HCT116 (cell line): Measurements from ENCODE around the gene ALB. TPM values are rescaled to one million over a fixed set of nuclear protein-coding genes. Genes with fewer than 3 reads are reported as not detected.

ENCODE experiments used
- ATAC-seq: fragments of 200-7000 bp; cut with Tn5 transposase; 2 replicates; pipeline ENCODE4 v1.9.1; 2020; ENCODE audit warnings: mild to moderate bottlenecking, moderate library complexity
- BruUV-seq: library from RNA; stranded (reverse); fragments of 400-500 nt; replicated peaks from 2 replicates; lab custom pipeline; 2021; lab: Mats Ljungman, UMichigan
- CTCF ChIA-PET: fragments of 300-600 bp; sonication (Branson Sonifier 250); formaldehyde crosslinking; loops from one replicate; lab custom pipeline; 2021; ENCODE audit warnings: antibody characterized with exemption; lab: Charles Lee
- POLR2A ChIA-PET: fragments of 300-600, 350-600 bp; sonication (Branson Sonifier 250); formaldehyde crosslinking; loops from one replicate; lab custom pipeline; 2021; ENCODE audit warnings: antibody characterized with exemption; lab: Charles Lee
- RAD21 ChIA-PET, 2 experiments: fragments of 300-600 bp; sonication (Branson Sonifier 250); formaldehyde crosslinking; loops; one replicate each; lab custom pipeline; 2023; ENCODE audit warnings: low total read pairs in 2 of 2; ENCODE audit not compliant: uncharacterized antibody in 2 of 2, unreplicated experiment in 2 of 2, low non-redundant PET in 1 of 2; lab: Charles Lee
- DNase-seq: peaks from one replicate; pipeline ENCODE4 v3.0.0-alpha.2; 2010; ENCODE audit warnings: low read depth, low spot score
- H2AFZ ChIP-seq: fragments of 200-600 bp; shearing (Covaris generic), sonication (generic); 2 replicates; pipeline ENCODE4 v1.6.1; 2017; ENCODE audit warnings: low read depth, mixed run types, mixed read lengths, antibody characterized with exemption, low read length; ENCODE audit not compliant: poor library complexity, severe bottlenecking
- H3K27ac ChIP-seq: 2 replicates; pipeline ENCODE4 v1.5.1; 2012; ENCODE audit warnings: low read depth, low read length
- H3K27me3 ChIP-seq: fragments of 200-600 bp; sonication (generic); 2 replicates; pipeline ENCODE4 v1.6.1; 2016; ENCODE audit warnings: mixed run types, low read length, mixed read lengths; ENCODE audit not compliant: insufficient read depth
- H3K36me3 ChIP-seq, 2 experiments: fragments of 200-500 bp in 1 of 2; fragments of 200-600 bp in 1 of 2; sonication (Bioruptor generic) in 1 of 2; sonication (generic) in 1 of 2; 2 replicates each; pipeline versions ENCODE4 v1.5.1 to v1.6.1; 2014 to 2016; ENCODE audit warnings: low read length in 2 of 2, inconsistent platforms in 1 of 2, mixed read lengths in 1 of 2, mixed run types in 1 of 2; ENCODE audit not compliant: insufficient read depth in 2 of 2, control insufficient read depth in 1 of 2
- H3K4me1 ChIP-seq, 2 experiments: fragments of 200-600 bp in 1 of 2; sonication (generic) in 1 of 2; 2 replicates each; pipeline versions ENCODE4 v1.5.1 to v1.6.1; 2012 to 2017; ENCODE audit warnings: low read length in 2 of 2, inconsistent platforms in 1 of 2, mild to moderate bottlenecking in 1 of 2, mixed read lengths in 1 of 2, mixed run types in 1 of 2, moderate library complexity in 1 of 2; ENCODE audit not compliant: insufficient read depth in 2 of 2, control insufficient read depth in 1 of 2
- H3K4me2 ChIP-seq: fragments of 200-600 bp; sonication (generic); 2 replicates; pipeline ENCODE4 v1.6.1; 2017; ENCODE audit warnings: mixed run types, low read length, mixed read lengths
- H3K4me3 ChIP-seq, 2 experiments: fragments of 200-600 bp in 1 of 2; sonication (generic) in 1 of 2; replicated peaks in 1 of 2; 2 replicates each; pipeline ENCODE4 v1.5.1; 2011 to 2016; ENCODE audit warnings: low read length in 2 of 2, control low read depth in 1 of 2, low read depth in 1 of 2, mild to moderate bottlenecking in 1 of 2, mixed read lengths in 1 of 2, mixed run types in 1 of 2
- H3K79me2 ChIP-seq: fragments of 200-600 bp; sonication (generic); 2 replicates; pipeline ENCODE4 v1.6.1; 2017; ENCODE audit warnings: mild to moderate bottlenecking, mixed run types, low read length, moderate library complexity, mixed read lengths; ENCODE audit not compliant: insufficient read depth
- H3K9ac ChIP-seq: fragments of 200-600 bp; sonication (generic); 2 replicates; pipeline ENCODE4 v1.6.1; 2016; ENCODE audit warnings: low read length, mixed read lengths
- H3K9me2 ChIP-seq: fragments of 200-600 bp; sonication (generic), shearing (Covaris generic); 2 replicates; pipeline ENCODE4 v1.6.1; 2017; ENCODE audit warnings: mixed run types, mild to moderate bottlenecking, moderate library complexity; ENCODE audit not compliant: insufficient read depth
- H3K9me3 ChIP-seq, 2 experiments: fragments of 200-500 bp in 1 of 2; fragments of 200-600 bp in 1 of 2; sonication (Bioruptor generic) in 1 of 2; sonication (generic) in 1 of 2; 2 replicates each; pipeline ENCODE4 v1.6.1; 2014 to 2017; ENCODE audit warnings: low read length in 2 of 2, mixed read lengths in 2 of 2, inconsistent platforms in 1 of 2, low read depth in 1 of 2, mild to moderate bottlenecking in 1 of 2, mixed run types in 1 of 2, moderate library complexity in 1 of 2; ENCODE audit not compliant: control insufficient read depth in 1 of 2, insufficient read depth in 1 of 2
- H4K20me1 ChIP-seq: fragments of 200-600 bp; sonication (generic), shearing (Covaris generic); 2 replicates; pipeline ENCODE4 v1.6.1; 2017; ENCODE audit warnings: mixed run types, mild to moderate bottlenecking, moderate library complexity; ENCODE audit not compliant: insufficient read depth
- CBX3 ChIP-seq: IDR thresholded peaks from 2 replicates; pipeline ENCODE4 v1.6.1; 2012; ENCODE audit warnings: low read depth
- EGR1 ChIP-seq: IDR thresholded peaks from 2 replicates; pipeline ENCODE4 v1.6.1; 2012; ENCODE audit warnings: low read depth
- JUND ChIP-seq: IDR thresholded peaks from 2 replicates; pipeline ENCODE4 v1.6.1; 2012
- POLR2A ChIP-seq: IDR thresholded peaks from 2 replicates; pipeline ENCODE4 v1.7.0; 2011; ENCODE audit warnings: borderline replicate concordance; ENCODE audit not compliant: insufficient read depth, insufficient read length; ENCODE audit errors: extremely low read depth
- SP1 ChIP-seq: IDR thresholded peaks from 2 replicates; pipeline ENCODE4 v1.6.1; 2012; ENCODE audit warnings: low read depth
- ZFX ChIP-seq: fragments of 450-650 bp; IDR thresholded peaks from 2 replicates; pipeline ENCODE4 v1.6.1; 2017
- intact Hi-C: fragments of 100-400 bp; cut with micrococcal nuclease; formaldehyde crosslinking; loops from 2 replicates; pipeline ENCODE4 v1.10.0; 2022
- total RNA-seq: library from RNA; stranded (reverse); gene quantifications from one replicate; pipeline ENCODE4 v1.2.1, GENCODE V29; 2021; ENCODE audit not compliant: unreplicated experiment
- TF ChIP-seq, protein P1 (sequence below): IDR thresholded peaks from 2 replicates; pipeline ENCODE4 v1.6.1; 2011; ENCODE audit warnings: mild to moderate bottlenecking, low read length, moderate library complexity; ENCODE audit not compliant: insufficient replicate concordance; ENCODE audit errors: extremely low read depth
- TF ChIP-seq, protein P2 (sequence below): IDR thresholded peaks from 2 replicates; pipeline ENCODE4 v1.6.1; 2012
- TF ChIP-seq, protein P3 (sequence below): IDR thresholded peaks from 2 replicates; pipeline ENCODE4 v1.6.1; 2012; ENCODE audit warnings: low read depth

Gene ALB
- total RNA-seq, 1 experiment from 2014 or later = 26.7 TPM

GRCh38 chr4:73451404-73451803 lies 47.3 kb downstream of the ALB start:
- Histone ChIP-seq H3K27me3 (no peaks in the 10 kb centered on the region), H3K9ac (no peak overlapping the region), H3K9me3 (no peaks in the 10 kb centered on the region), H3K36me3 (no peaks in the 10 kb centered on the region), H3K9me2 (no peaks in the 10 kb centered on the region), H2AFZ (no peak overlapping the region), H3K4me3 (no peak overlapping the region), H4K20me1 (no peaks in the 10 kb centered on the region), H3K4me1 (no peaks in the 10 kb centered on the region)
- CTCF ChIA-PET = no interaction called here
- no TSS peak for BruUV-seq
- RAD21 ChIA-PET = no interaction called here
- POLR2A ChIA-PET = no interaction called here
- no peak for TF ChIP-seq CBX3
- no peak for TF ChIP-seq JUND
- no peak for TF ChIP-seq EGR1
- TF ChIP-seq, protein P1, sequence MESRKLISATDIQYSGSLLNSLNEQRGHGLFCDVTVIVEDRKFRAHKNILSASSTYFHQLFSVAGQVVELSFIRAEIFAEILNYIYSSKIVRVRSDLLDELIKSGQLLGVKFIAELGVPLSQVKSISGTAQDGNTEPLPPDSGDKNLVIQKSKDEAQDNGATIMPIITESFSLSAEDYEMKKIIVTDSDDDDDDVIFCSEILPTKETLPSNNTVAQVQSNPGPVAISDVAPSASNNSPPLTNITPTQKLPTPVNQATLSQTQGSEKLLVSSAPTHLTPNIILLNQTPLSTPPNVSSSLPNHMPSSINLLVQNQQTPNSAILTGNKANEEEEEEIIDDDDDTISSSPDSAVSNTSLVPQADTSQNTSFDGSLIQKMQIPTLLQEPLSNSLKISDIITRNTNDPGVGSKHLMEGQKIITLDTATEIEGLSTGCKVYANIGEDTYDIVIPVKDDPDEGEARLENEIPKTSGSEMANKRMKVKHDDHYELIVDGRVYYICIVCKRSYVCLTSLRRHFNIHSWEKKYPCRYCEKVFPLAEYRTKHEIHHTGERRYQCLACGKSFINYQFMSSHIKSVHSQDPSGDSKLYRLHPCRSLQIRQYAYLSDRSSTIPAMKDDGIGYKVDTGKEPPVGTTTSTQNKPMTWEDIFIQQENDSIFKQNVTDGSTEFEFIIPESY = no peak
- TF ChIP-seq, all 23 proteins: peak for 0
- H3K4me2 ChIP-seq = no peak overlapping the region
- ATAC-seq (no peak), DNase-seq (no peak)
- intact Hi-C loops = no loop called here
- no peaks in the 10 kb centered on the region for H3K79me2 ChIP-seq
- H3K27ac ChIP-seq = no peak overlapping the region

- H4K20me1 ChIP-seq = no peaks in the 10 kb centered on the region
- no peaks in the 10 kb centered on the region for H3K4me1 ChIP-seq
- no peak for DNase-seq
- no peak overlapping the region for H3K4me3 ChIP-seq
- H3K9me3 ChIP-seq = no peaks in the 10 kb centered on the region
- ChIA-PET CTCF (no interaction called here), POLR2A (no interaction called here), RAD21 (no interaction called here)
- no peaks in the 10 kb centered on the region for H3K27me3 ChIP-seq
- intact Hi-C loops = no loop called here
- no peak for ATAC-seq
- H3K4me2 ChIP-seq = no peak overlapping the region
- H2AFZ ChIP-seq = no peak overlapping the region
- no peaks in the 10 kb centered on the region for H3K9me2 ChIP-seq
- H3K9ac ChIP-seq = no peak overlapping the region
- H3K36me3 ChIP-seq = no peaks in the 10 kb centered on the region
- no peak overlapping the region for H3K27ac ChIP-seq
- TF ChIP-seq, protein P2, sequence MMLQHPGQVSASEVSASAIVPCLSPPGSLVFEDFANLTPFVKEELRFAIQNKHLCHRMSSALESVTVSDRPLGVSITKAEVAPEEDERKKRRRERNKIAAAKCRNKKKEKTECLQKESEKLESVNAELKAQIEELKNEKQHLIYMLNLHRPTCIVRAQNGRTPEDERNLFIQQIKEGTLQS = no peak
- TF ChIP-seq SP1 (no peak), ZFX (no peak), POLR2A (no peak)
- TF ChIP-seq, protein P3, sequence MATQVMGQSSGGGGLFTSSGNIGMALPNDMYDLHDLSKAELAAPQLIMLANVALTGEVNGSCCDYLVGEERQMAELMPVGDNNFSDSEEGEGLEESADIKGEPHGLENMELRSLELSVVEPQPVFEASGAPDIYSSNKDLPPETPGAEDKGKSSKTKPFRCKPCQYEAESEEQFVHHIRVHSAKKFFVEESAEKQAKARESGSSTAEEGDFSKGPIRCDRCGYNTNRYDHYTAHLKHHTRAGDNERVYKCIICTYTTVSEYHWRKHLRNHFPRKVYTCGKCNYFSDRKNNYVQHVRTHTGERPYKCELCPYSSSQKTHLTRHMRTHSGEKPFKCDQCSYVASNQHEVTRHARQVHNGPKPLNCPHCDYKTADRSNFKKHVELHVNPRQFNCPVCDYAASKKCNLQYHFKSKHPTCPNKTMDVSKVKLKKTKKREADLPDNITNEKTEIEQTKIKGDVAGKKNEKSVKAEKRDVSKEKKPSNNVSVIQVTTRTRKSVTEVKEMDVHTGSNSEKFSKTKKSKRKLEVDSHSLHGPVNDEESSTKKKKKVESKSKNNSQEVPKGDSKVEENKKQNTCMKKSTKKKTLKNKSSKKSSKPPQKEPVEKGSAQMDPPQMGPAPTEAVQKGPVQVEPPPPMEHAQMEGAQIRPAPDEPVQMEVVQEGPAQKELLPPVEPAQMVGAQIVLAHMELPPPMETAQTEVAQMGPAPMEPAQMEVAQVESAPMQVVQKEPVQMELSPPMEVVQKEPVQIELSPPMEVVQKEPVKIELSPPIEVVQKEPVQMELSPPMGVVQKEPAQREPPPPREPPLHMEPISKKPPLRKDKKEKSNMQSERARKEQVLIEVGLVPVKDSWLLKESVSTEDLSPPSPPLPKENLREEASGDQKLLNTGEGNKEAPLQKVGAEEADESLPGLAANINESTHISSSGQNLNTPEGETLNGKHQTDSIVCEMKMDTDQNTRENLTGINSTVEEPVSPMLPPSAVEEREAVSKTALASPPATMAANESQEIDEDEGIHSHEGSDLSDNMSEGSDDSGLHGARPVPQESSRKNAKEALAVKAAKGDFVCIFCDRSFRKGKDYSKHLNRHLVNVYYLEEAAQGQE = no peak
- TF ChIP-seq, all 23 proteins: peak for 0
- BruUV-seq = no TSS peak
- H3K79me2 ChIP-seq = no peaks in the 10 kb centered on the region
These were observed 48.1 kb downstream of the ALB start for GRCh38 chr4:73451981-73452747.
